Ramos (cell line): ENCODE results near the gene TOP1.
"Not testable (repeated sequence)": the region's sequence is repeated elsewhere in the genome, so short reads cannot be mapped to it uniquely, and the experiment has no call there.

Source experiments
- in situ Hi-C: fragments of 300-500 bp; cut with MboI; formaldehyde crosslinking; loops from one replicate; pipeline ENCODE4 v1.14.3; 2022; ENCODE audit warnings: low sequenced_read_pairs; ENCODE audit not compliant: unreplicated experiment

The TOP1 gene

DNA sequence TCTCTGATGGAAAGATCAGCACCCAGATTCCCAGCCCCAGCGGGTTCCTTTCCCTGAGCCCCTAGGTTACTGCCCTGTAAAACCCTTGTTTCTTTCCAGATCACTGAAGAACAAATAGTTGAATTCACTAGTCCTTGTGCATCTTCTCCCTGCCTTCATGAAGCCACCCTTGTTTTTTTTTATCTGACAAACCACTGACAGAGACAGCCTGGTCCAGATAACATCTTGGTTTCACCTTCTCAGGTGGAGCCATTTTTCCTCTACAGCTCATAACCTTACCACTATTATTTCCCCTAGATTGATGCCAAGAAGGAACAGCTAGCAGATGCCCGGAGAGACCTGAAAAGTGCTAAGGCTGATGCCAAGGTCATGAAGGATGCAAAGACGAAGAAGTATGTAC is 92.8 kb downstream of the TOP1 start:
- in situ Hi-C loops = no loop called here

GRCh38 chr20:41123631-41124030 is 95.0 kb downstream of the TOP1 start:
- in situ Hi-C loops = no loop called here

DNA sequence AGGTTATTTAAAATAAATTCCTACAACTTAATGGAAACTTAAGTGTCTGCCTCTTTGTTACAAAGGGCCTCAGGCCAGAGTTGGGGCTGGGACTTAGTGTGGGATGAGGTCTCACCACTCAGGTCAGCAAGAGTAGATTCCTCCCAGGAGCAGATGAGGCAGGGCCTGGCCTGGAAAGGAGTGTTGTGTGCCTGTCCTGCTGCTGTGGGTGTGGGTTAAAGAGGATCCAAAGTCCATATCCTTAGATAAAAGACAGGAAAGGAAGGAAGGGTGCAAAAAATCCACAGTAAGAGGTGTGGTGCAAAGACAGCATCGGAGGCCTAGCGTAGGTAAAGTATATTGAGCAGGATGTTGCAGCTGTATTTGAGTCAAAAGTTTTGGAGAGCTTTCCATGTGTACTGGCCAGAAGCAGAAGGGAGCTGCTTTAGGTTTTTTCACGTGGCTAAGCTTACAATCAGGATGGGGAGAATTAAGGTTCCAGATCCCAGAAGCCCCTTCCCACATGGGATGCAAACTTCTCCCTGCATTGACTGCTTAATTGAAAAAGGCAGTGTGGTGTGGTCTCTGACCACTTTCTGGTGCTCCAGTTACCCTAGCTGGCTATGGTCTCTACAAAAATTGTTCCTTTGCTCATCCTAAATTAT is 96.0 kb downstream of the TOP1 start:
- in situ Hi-C loops = no loop called here

DNA sequence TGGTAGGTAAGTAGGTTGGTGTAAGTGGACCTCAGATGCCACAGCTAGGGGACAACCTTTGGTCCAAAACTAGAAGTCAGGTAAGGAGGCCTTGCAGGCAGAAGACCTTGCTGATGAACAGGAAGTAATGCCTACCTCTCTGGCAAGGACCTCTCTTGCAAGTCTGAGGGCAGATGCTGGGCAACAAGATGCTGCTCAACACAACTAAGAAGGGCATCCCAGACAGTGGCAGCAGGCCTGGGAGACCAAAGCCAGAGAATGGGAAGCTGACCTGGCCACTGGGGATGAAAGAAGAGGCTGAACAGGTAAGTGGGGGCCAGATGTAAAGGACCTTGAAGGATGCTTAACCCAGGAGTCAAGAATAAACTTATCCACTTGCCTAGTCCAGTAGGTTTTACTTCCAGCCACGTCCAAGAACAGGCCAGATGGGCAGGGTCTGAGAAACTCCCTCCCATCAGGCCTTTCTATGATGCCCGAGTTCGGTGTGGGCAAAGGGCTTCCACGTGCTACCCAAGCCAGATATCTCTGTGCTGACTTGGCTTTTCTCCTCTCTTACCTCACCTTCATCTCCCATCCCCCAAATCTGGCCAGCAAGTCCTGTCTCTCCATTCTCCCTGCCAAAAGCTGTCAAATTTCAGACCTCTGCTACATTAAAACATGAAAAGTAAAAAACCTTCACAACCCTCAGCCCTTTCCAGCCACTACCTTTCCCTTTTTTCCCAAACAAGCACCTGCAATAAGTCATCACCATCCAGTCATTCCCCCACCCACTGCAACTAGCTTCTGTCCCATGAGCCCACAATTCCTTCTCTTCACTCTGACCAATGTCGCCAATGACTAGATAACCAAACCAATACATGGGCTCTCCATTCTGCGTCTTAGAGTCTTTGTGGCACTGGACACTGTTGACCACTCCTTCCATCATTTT is 97.2 kb downstream of the TOP1 start:
- in situ Hi-C loops = no loop called here

DNA sequence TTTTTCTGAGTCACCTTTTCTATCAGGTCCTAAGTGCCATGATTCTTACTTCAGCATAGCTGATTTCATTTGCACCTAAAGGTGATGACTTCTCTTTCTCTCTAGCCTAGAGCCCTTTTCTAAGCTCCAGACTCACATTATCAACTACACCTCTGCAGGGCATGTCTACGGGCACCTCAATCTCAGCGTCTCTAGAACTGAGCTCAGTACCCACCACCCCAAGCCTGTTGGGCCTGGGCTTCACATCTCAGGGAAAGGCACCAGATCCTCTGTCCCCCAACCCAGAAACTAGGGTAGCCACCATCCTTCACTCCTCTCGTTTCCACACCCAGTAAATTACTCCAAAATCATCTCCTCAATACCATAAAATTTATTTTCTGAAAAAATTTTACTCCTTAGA is 98.1 kb downstream of the TOP1 start:
- in situ Hi-C loops = no loop called here

- in situ Hi-C loops = not testable (repeated sequence)
Observed at GRCh38 chr20:41128317-41128716, 99.7 kb downstream of the TOP1 start.

- in situ Hi-C loops = no loop called here
Observed at GRCh38 chr20:41131594-41132387, 103.2 kb downstream of the TOP1 start.

DNA sequence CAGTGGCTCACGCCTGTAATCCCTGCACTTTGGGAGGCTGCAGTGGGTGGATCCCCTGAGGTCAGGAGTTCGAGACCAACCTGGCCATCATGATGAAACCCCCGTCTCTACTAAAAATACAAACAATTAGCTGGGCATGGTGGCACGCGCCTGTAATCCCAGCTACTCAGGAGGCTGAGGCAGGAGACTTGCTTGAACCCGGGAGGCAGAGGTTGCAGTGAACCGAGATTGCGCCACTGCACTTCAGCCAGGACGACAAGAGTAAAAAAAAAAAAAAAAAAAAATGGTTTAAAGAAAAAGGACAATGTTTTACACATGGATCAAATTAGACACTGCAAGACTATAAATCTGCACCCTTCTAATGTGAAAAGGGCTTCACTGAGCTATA is 103.8 kb downstream of the TOP1 start:
- in situ Hi-C loops = not testable (repeated sequence)

GRCh38 chr20:41133709-41134361 is 105.2 kb downstream of the TOP1 start:
- in situ Hi-C loops = no loop called here

DNA sequence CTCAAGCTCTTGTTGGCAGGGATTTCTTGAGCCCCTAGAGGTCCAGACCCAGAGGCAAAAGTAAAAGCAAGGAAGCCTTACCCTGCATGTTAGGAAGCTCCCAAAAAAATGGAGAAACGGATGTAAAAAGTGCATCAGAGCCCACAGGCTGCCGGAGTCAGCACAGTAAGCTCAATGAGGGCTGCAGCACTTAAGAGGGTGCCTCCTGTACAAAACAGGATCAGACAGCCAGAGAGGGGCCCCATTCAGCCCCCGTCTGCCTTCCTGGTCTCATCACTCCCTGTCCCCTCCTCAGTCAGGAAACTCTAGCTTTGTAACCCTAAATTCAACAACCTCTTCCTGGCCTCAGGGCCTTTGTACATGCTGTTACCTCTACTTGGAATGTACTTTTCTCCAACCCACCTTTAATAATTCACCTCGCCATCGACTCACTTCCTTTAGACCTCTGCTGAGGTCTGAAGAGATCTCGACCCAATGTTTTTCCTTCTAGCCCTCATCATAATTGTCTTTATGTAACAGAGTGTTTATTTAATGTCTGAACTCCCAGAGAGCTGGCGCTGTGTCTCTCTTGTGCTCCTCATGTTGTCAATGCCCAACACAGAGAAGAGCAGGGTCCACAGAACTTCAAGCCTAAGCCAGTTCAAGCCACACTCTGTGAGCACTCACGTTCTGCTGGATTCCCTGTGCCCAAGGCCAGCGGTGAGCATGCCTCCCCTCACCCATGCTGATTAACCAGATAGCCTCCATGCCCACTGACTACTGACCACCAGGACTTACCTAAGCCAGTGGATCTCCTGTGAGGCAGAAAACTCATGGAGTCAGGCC is 106.0 kb downstream of the TOP1 start:
- in situ Hi-C loops = loop anchor here (5.0 kb wide), 1 partner anchor 198 kb away; no protein-coding TSS in a partner anchor

GRCh38 chr20:41135187-41135887 is 106.7 kb downstream of the TOP1 start:
- in situ Hi-C loops = loop anchor here (5.0 kb wide), 1 partner anchor 197 kb away; no protein-coding TSS in a partner anchor

DNA sequence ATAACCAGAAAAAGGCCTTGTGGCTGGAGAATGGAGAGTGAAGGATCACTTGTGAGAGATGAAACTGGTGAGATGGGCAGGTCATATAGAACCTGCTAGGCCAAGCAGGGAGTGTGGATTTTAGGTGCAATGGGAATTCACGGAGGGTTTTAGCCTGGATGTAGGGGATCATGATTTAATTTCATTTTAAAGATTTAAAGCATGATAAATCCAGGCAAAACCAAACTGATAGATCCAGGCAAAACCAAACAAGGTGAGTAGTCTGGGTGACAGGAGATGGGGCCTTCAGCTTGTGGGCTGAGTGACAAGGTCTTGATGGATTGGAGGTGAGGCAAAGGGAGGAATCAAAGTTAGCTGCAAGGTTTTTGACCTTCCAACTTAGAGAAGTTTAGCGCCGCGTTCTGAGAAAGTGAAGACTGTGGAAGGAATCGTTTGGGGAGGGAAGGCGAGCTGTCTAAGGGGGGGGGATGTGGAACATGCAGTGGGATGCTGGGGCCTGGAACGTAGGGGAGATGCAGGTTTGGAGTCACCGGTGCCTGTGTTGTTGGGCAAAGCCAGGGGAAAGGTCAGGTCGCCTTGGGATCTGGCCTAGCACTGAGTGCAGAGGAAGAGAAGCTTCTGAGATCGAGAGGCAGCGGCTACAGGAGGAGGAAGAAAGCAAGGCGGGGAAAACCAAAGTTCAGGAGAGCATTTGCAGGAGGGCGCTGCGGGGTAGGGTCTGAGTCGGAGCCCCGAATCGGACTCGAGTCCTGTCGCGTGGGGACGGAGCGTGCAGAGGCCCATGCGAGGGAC is 107.5 kb downstream of the TOP1 start:
- in situ Hi-C loops = loop anchor here (5.0 kb wide), 1 partner anchor 196 kb away; no protein-coding TSS in a partner anchor

DNA sequence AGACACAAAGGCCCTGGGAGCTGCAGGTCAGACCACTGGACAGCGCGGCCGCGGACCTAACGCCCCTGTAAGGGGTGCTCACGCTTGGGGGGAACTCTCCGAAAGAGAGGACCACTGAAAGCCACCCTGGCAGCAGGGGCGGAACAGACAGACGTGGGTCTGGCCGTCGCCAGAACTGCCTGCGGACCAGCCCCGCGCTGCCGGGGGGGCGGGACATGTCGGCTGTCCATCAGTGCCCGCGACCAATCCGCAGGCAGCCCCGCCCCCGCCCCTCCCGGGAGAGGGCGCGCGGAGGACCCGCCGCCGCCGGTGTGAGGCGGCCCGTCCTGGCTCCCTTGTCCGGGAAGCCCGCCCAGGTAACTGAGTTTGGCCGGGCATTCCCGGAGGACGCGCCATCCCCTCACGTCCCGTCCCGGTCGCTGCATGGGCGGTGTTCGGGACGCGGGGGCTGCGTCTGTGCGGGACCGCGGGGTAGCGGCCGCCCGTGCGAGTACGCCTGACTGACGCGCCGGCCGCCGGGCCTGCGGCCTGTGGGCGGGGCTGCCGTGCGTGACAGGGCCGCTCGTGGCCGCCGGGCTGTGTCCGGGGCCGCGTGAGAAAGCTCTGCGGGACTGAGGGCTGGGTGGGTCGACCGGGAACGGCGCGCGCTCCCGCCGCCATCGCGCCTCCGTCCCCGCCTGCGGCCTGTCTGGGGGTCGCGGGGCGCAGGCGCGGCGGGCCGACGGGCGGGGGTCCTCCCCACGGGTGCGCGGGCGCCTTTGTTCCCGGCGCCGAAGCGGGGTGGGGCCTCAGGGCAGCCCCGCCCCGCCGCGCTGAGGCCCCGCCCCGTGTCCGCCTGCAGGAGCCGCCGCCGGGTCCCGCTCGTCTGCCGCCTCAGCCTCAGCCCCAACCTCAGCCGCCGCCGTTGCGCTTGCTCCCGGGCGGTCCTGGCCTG is 108.3 kb downstream of the TOP1 start, which contains the start of gene PLCG1:
TSS of gene PLCG1 (plus strand) at position 864 of the 934 bp plus-strand sequence. CDS start 99 bp downstream, outside the sequence.
- in situ Hi-C loops = loop anchor here (5.0 kb wide), 1 partner anchor 195 kb away; no protein-coding TSS in a partner anchor

DNA sequence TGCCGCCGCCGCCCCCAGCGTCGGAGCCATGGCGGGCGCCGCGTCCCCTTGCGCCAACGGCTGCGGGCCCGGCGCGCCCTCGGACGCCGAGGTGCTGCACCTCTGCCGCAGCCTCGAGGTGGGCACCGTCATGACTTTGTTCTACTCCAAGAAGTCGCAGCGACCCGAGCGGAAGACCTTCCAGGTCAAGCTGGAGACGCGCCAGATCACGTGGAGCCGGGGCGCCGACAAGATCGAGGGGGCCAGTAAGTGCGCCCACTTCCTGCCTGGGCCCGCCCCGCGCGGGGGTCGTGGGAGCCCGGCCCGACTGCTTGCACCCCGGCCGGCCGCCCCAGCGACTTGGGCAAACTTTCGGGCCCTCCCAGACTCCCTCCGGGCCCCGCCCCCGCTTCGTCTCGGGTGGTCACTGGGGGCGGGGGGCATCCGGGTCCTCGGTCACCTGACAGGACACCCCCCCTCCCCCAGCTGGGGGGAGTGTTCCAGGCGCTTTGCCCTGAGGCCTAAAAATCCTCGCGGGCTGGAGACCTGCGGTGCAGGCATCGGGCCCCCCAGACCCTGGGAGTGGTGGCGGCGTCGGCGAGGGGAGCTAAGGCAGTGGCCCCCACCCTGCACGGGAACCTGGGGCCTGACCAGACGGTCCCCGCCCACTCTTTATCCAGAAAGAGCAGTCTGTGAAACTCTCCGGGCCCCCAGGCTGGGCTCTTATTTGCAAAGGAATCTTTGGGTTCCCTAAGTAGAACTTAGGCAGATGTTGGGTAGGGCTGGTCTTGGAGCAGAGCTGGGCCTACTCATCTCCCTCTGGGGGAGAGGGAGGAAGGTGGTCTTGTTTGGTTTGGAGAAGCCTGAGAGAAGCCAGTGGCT is 109.2 kb downstream of the TOP1 start:
- in situ Hi-C loops = loop anchor here (5.0 kb wide), 1 partner anchor 194 kb away; no protein-coding TSS in a partner anchor

DNA sequence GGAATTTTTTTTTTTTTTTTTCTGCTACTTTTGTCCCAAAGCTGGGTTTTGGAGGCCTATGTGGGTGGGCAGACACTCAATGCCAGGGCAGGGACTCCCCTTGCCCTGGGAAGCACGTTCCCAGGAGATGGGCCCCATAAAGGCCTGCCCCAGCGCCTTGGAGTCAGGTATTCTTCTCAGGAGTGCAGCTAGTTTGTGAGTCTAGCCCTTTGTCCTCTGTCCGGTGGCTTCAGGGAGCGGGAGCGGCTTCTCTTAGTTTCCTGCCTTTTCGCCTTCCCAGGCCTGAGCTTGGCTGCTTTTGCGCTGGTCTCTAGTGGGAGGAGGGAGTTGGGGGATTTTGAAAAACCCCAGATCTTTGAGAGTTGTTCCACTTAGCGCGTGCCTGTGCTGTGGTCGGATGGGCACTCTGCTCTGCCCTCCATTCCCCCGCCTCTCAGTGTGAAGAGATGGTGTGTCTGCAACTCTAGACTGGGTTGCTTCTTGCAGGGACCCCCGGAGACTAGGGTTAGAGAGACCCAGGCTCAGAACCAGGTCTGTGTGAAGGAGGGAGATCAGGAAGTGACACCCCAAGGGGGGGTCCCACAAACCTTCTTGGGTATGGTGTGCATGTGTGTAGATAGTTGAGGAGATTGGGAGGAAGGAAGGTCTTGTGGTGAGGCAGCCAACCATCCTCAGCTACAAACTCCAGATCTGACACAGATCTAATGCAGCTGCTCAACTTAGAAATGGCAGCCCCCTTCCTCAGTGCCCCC is 110.0 kb downstream of the TOP1 start:
- in situ Hi-C loops = loop anchor here (5.0 kb wide), 1 partner anchor 194 kb away; no protein-coding TSS in a partner anchor
